Gastroesophageal sphincter (tissue), 4 donors: Measurements from ENCODE around the gene MUC20. TPM values are rescaled to one million over a fixed set of nuclear protein-coding genes. Genes with fewer than 3 reads are reported as not detected.
"Not testable (repeated sequence)": the region's sequence is repeated elsewhere in the genome, so short reads cannot be mapped to it uniquely, and the experiment has no call there.

Experiments
- ATAC-seq: fragments of 150-250 bp; one replicate; pipeline ENCODE4 v1.9.1; 2016; ENCODE audit warnings: mild to moderate bottlenecking, moderate library complexity
- H3K27ac ChIP-seq, 4 donors: fragments of 200-600 bp; sonication (generic) in 3 of 4; 1 replicate in 3 of 4; 2 replicates in 1 of 4; pipeline ENCODE4 v1.5.1; 2016 to 2019
- H3K27me3 ChIP-seq: fragments of 200-600 bp; sonication (generic); one replicate; pipeline ENCODE4 v1.5.1; 2019
- H3K36me3 ChIP-seq, 2 donors: fragments of 200-600 bp; sonication (generic); one replicate each; pipeline ENCODE4 v1.5.1; 2019; ENCODE audit warnings: control low read depth in 1 of 2
- H3K4me1 ChIP-seq, 3 donors: fragments of 200-600 bp; sonication (generic); 1 replicate in 2 of 3; 2 replicates in 1 of 3; pipeline ENCODE4 v1.5.1; 2016 to 2019; ENCODE audit warnings: control low read depth in 2 of 3
- H3K4me3 ChIP-seq, 2 donors: fragments of 200-600 bp; sonication (generic); one replicate each; pipeline ENCODE4 v1.5.1; 2019; ENCODE audit warnings: mild to moderate bottlenecking in 1 of 2, moderate library complexity in 1 of 2
- H3K9me3 ChIP-seq, 3 donors: fragments of 200-600 bp; sonication (generic); one replicate each; pipeline ENCODE4 v1.5.1; 2017 to 2019; ENCODE audit warnings: control low read depth in 2 of 3
- EP300 ChIP-seq: sonication (generic); formaldehyde crosslinking; IDR thresholded peaks from one replicate; pipeline ENCODE4 v1.6.1; 2017; ENCODE audit warnings: antibody characterized with exemption, mild to moderate bottlenecking
- POLR2A ChIP-seq, 2 donors: fragments of 450-650 bp; IDR thresholded peaks; one replicate each; pipeline ENCODE4 v1.6.1; 2017; ENCODE audit warnings: antibody characterized with exemption in 2 of 2, mild to moderate bottlenecking in 2 of 2, moderate library complexity in 1 of 2
- POLR2AphosphoS5 ChIP-seq: sonication (generic); formaldehyde crosslinking; IDR thresholded peaks from one replicate; pipeline ENCODE4 v1.6.1; 2017; ENCODE audit warnings: antibody characterized with exemption
- WGBS, 2 donors: methylation state at CpG; one replicate each; pipeline ENCODE4 v1.1.5; 2018; ENCODE audit warnings: low coverage in 1 of 2; 5-methylcytosine and 5-hydroxymethylcytosine counted together
- total RNA-seq, 4 donors: library from RNA; depleted of rRNA; stranded (reverse); fragments of >200 nt; gene quantifications; one replicate each; pipeline ENCODE4 v1.1.0, GENCODE V29; 2016
- TF ChIP-seq, protein P1 (sequence below), 4 experiments: fragments of 200-600 bp in 2 of 4; fragments of 450-650 bp in 2 of 4; sonication (generic) in 1 of 4; IDR thresholded peaks; one replicate each; pipeline ENCODE4 v1.5.1; 2017 to 2019; ENCODE audit warnings: antibody characterized with exemption in 4 of 4, mild to moderate bottlenecking in 2 of 4, moderate library complexity in 2 of 4

Gene MUC20
- total RNA-seq, 4 donors from 2014 or later = 2.0 to 7.7 (median 4.8) TPM

DNA sequence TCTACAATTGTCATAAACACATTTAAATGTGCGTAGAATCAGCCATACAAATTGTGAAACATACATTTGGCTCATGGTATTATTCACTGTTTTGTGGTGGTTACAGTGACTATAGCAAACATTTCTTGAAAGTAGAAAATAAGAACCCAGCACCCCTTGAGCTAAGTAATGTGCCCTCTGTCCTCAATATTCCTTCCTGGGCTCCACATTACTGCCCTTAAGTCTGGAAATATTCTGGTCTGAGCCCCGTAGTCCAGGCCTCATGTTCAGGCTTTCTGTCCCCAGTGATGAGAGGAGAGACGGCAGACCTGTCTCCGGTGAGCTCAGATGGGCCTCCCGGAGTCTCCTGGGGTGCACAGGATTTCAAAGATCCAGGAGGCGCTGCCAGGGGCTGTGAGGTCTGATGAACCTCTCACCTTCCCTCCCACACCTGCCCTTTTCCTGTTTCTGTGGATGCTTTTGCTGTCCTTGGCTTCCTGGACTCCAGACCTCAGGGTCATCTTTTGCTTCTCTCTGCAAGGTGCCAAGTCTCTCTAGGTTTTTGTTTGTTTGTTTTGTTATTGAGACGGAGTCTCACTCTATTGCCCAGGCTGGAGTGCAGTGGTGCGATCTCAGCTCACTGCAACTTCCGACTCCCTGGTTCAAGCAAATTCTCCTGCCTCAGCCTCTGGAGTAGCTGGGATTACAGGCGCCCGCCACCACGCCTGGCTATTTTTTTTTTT, 8.8 kb upstream of the MUC20 start:
- Histone ChIP-seq H3K4me1 (no peaks in the 10 kb centered on the region), H3K9me3 (no peaks in the 10 kb centered on the region), H3K27me3 (no peaks in the 10 kb centered on the region)

DNA sequence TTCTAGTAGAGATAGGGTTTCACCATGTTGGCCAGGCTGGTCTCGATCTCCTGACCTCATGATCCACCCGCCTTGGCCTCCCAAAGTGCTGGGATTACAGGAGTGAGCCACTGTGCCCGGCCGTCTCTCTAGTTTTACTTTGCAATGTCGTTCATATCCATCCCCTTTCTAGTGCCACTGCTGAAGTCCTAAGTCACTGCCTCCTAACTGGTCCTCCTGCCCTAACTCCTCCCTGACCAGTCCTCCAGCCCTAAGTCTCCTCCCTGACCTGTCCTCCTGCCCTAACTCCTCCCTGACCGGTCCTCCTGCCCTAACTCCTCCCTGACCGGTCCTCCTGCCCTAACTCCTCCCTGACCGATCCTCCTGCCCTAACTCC, 8.3 kb upstream of the MUC20 start:
- not testable (repeated sequence) for H3K27me3 ChIP-seq, H3K9me3 ChIP-seq, H3K27ac ChIP-seq, ATAC-seq, H3K4me1 ChIP-seq, H3K4me3 ChIP-seq
- WGBS, 2 donors = 80 to 100% methylated on average over 3 to 8 of the region's 8 CpGs
- peaks cover 0 to 60% of the 10 kb centered on the region in 2 donors for H3K36me3 ChIP-seq

More for the DNA sequence above, 8.8 kb upstream of the MUC20 start:
- 88 to 89% methylated on average over 5 to 12 of the region's 12 CpGs for WGBS, 2 donors
- Histone ChIP-seq H3K36me3 (peaks cover 0 to 60% of the 10 kb centered on the region in 2 donors), H3K4me3 (no peak overlapping the region), H3K27ac (no peak overlapping the region)
- TF ChIP-seq POLR2AphosphoS5 (no peak), POLR2A (IDR thresholded peaks at IDR 0.05) (no peak), EP300 (no peak)
- TF ChIP-seq, protein P1, sequence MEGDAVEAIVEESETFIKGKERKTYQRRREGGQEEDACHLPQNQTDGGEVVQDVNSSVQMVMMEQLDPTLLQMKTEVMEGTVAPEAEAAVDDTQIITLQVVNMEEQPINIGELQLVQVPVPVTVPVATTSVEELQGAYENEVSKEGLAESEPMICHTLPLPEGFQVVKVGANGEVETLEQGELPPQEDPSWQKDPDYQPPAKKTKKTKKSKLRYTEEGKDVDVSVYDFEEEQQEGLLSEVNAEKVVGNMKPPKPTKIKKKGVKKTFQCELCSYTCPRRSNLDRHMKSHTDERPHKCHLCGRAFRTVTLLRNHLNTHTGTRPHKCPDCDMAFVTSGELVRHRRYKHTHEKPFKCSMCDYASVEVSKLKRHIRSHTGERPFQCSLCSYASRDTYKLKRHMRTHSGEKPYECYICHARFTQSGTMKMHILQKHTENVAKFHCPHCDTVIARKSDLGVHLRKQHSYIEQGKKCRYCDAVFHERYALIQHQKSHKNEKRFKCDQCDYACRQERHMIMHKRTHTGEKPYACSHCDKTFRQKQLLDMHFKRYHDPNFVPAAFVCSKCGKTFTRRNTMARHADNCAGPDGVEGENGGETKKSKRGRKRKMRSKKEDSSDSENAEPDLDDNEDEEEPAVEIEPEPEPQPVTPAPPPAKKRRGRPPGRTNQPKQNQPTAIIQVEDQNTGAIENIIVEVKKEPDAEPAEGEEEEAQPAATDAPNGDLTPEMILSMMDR (IDR thresholded peaks at IDR 0.05) = no peak
- no peak for ATAC-seq

GRCh38 chr3:195713150-195713549, 7.6 kb upstream of the MUC20 start:
- peaks cover 0 to 57% of the 10 kb centered on the region in 2 donors for H3K36me3 ChIP-seq
- 38% methylated on average over 8 of the region's 9 CpGs; no CpG with 5 or more reads in 1 of the 2 donors for WGBS, 2 donors
- not testable (repeated sequence) for ATAC-seq, H3K4me3 ChIP-seq, H3K27me3 ChIP-seq, H3K9me3 ChIP-seq, H3K4me1 ChIP-seq, H3K27ac ChIP-seq

- Histone ChIP-seq H3K27me3 (no peaks in the 10 kb centered on the region), H3K27ac (no peak overlapping the region), H3K9me3 (no peaks in the 10 kb centered on the region), H3K4me1 (no peaks in the 10 kb centered on the region), H3K4me3 (no peak overlapping the region), H3K36me3 (peaks cover 0 to 44% of the 10 kb centered on the region in 2 donors)
- no peak for ATAC-seq
- 64 to 76% methylated on average over 4 to 6 of the region's 6 CpGs for WGBS, 2 donors
- TF ChIP-seq POLR2AphosphoS5 (no peak), POLR2A (IDR thresholded peaks at IDR 0.05) (no peak), EP300 (no peak)
- TF ChIP-seq, protein P1 (IDR thresholded peaks at IDR 0.05) = no peak
Measured at GRCh38 chr3:195714380-195715011, 6.3 kb upstream of the MUC20 start.

DNA sequence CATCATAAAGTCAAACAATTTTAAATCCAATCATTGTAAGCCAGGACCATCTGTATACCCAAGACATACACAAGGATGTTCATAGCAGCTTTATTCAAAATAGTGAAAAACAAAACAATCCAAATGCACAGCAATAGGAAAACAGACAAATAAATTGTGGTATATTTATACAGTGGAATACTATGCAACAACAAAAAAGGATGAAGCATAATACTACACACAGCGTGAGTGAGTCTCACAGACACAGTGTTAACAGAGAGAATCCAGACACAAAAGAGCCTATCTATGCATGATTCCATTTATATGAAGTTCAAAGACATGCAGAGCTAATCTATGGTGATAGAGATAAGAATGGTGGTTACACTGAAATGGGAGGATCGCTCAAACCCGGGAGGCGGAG, 5.6 kb upstream of the MUC20 start:
- 64 to 96% methylated on average over 4 of the region's 4 CpGs for WGBS, 2 donors
- H3K27ac ChIP-seq = no peak overlapping the region
- TF ChIP-seq, protein P1 (IDR thresholded peaks at IDR 0.05) = no peak
- TF ChIP-seq POLR2A (IDR thresholded peaks at IDR 0.05) (no peak), POLR2AphosphoS5 (no peak), EP300 (no peak)
- H3K27me3 ChIP-seq = no peaks in the 10 kb centered on the region
- H3K4me3 ChIP-seq = no peak overlapping the region
- H3K9me3 ChIP-seq = no peaks in the 10 kb centered on the region
- ATAC-seq = no peak
- H3K36me3 ChIP-seq = peaks cover 0 to 38% of the 10 kb centered on the region in 2 donors
- H3K4me1 ChIP-seq = no peaks in the 10 kb centered on the region
